ENCODE results near the gene RNF10.
"Not testable (repeated sequence)": the region's sequence is repeated elsewhere in the genome, so short reads cannot be mapped to it uniquely, and the experiment has no call there.

Gene RNF10

DNA sequence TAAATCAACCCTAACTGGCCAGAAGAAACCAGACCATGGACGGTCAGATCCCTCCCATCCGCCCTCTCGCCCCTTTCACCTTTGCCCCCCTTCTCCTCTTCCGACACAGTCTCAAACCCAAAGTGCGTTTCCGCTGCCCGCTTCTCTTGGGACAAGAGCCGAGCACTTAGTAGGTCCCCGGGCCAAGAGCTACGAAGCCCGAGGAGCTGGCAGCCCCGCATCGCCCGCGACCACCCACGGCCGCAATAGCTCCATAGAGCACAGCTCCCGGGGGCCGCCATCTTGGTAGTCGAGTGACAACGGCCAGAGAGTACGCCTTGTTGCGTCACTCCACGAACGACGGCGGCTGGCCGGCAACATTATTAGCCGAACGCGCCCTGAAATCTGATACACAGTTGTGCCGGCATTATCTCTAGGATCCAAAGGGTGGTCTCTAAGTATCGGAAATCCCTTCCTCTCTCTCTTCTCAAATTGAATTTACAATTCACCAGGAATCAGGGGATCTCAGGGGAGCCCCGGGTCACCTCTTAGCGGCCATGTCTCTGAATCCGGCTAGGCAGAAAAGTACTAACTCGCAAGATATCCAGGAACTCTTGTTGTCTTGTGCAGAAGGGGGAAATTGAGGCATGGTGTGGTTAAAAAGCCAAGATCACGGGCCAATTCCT, 5.2 kb upstream of the RNF10 start, which contains the start of gene COQ5:
Gene COQ5 (minus strand): TSS at position 298 of the 665 bp plus-strand sequence. CDS start 17 bp downstream, at position 281.
- peak; percentile 96 for DNase-seq

DNA sequence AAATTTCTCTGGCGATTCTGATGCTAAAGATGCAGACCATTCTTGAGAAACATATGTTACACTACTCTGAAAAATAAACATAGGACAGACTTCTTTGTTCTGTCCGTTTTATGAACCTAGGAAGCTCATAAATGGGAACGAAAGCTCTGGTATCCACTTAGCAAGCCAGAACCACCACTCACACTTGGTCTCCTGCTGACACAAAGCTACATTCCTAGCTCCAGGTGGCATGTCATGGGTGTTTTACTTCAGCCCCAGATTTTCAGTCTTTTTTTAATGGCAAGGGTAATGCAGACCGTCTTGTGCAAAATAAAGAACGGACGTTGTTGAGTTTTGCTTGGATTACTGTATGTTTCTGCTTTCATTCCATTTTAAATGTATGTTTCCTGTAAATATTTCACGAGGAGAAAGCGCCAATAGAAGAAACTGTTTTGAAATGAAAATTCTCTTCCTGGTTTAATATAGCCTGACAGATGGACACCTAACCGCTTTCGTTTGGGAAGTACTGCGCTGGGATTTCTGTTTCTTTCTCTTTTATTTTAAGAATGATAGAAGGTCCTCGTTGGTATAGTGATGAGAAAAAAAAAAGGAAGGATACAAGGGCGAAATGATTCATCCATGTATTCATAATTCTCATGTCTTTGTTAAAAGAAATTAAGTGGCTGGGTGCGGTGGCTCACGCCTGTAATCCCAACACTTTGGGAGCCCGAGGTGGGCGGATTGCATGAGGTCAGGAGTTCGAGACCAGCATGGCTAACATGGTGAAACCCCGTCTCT, 4.3 kb upstream of the RNF10 start:
- DNase-seq: peak; percentile 34

GRCh38 chr12:120530418-120530761, 3.8 kb upstream of the RNF10 start:
- DNase-seq: not testable (repeated sequence)

DNA sequence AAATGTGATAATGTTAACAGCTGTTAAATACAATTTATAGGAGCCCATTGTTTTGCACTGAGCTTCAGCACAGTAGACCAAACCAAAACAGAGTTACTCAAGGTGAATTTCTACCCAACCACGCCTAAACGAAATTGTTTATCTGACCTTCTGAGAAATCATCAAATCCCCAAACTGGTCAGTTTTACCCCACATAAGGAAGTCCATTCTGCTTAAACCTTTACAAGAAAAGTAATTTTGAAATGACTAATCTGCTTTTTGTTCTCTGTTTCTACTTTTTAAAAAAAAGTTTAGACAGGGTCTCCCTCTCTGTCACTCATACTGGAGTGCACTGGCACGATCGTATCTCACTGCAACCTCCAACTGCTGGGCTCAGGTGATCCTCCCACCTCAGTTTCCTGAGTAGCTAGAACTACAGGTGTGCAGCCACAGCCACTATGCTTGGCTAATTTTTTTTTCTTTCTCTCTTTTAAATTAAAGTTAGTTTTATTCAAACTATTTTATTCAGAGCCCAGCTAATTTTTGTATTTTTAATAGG, 1.4 kb upstream of the RNF10 start:
- no peak for DNase-seq

GRCh38 chr12:120534703-120535655, 823 bp downstream of the RNF10 start:
- DNase-seq: peak; percentile 67

DNA sequence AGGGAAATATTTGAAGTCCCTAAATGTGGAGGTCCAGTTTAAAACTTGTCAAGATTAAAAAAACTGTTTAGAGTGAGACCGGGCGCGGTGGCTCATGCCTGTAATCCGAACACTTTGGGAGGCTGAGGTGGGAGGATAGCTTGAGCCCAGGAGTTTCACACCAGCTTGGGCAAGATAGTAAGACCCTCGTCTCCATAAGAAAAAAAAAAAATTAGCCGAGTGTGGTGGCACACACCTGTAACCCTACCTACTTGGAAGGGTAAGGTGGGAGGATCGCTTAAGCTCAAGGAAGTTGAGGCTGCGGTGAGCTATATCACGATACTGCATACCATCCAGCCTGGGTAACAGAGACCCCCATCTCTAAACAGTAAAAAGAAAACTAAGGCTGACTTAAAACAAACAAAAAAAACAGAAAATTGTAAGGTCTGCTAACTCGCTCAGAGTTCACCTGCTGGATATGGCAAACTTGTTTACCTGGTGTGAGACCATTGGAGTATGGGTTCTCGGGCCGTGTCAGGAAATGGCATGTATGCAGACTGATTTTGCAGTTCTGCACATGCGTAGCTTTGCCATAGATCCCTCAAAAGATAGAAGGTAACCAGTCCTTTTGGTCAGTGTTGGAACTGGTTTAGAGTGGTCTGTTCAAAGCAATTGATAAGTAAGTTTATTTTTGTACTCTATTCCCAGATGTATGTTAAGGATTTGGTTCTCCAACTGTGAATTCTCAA, 2.1 kb downstream of the RNF10 start:
- no peak for DNase-seq

DNA sequence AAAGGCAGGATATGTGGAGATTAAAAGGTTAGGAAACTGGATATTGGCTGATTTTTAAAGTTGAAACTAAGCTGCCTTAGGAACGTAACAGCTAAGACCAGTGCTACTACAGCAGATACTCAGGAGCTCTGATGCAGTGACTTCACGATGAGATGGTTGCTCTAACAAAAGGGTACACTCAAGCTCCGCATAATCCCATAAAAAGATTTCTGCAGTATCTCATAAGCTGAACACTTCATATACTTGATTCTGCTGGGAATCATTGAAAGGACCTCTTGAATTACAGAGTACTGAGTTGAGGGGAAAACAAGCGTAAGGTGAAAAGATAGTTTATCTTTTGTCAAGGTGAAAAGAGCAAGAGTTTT, 3.7 kb downstream of the RNF10 start:
- DNase-seq: no peak

GRCh38 chr12:120538281-120539156, 4.4 kb downstream of the RNF10 start:
- DNase-seq: no peak

- no peak for DNase-seq
Observed at GRCh38 chr12:120539303-120539702, 5.1 kb downstream of the RNF10 start.

- DNase-seq: no peak
Observed at GRCh38 chr12:120540445-120540844, 6.3 kb downstream of the RNF10 start.

DNA sequence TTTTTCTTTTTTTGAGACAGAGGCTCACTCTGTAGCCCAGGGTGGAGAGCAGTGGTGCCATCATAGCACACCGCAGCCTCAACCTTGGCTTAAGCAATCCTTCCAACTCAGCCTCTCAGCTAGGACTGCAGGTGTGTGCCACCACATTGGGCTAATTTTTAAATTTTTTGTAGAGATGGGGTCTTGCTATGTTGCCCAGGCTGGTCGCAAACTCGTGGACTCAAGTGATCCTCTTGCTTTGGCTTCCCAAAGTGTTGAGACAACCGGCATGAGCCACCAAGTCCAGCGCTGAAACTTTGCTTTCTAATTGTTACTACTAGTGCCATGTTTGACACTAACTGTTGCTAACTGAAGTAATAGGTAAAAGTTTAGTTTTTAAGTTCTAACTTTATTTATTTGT, 8.0 kb downstream of the RNF10 start:
- DNase-seq: no peak

- no peak for DNase-seq
Observed at GRCh38 chr12:120544691-120545090, 10.5 kb downstream of the RNF10 start.

- no peak for DNase-seq
Observed at GRCh38 chr12:120546050-120546386, 11.9 kb downstream of the RNF10 start.

DNA sequence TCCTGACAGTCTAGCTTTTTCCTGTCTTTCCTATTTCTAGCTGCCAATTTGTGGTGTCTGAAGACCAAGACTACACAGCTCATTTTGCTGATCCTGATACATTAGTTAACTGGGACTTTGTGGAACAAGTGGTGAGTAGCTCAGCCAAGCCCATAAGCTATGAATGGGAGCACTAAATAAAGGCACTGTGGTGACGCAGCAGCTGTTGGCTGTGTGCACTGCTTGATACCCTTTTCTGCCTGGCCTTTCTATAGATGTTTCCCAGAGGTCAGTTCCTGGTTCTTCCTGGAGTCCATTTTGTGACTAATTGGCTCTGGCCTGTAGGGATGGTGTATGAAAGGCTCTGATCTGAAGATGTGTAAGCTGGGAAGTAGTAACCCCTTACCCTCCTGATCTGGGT, 20.5 kb downstream of the RNF10 start:
- DNase-seq: no peak

DNA sequence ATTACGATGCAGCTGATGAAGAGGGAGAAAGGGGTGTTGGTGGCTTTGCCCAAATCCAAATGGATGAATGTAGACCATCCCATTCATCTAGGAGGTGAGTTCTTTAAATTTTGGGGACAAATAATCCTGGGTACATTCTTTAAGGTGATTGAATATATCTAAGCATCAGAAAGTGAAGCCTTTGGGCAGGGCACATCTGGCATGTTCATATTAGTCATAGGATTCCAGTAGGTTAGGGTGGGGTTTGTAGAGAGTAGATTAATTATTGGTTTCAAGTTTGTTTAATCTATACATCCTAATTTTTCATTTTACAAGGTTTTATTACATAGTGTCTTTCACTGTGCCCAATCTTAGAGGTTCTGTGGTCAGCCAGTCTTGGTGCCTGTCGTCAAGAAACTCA, 23.4 kb downstream of the RNF10 start:
- no peak for DNase-seq

DNA sequence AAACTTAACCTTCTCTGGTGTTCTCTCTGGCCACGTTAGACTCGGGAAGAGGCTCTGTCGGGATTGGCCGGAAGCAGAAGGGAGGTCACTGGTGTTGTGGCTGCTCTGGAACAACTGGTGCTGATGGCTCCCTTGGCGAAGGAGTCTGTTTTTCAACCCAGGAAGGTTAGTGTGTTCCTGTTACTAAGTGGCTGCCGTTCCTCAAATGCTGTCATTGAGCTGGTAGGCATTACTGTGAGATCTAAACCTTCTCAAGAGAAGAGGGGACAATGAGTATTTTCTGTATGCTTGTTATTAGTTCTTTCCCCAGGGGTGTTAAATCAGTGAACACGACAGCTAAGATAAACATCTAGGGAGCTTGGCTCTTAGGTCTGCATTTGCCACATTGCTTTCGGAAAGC, 28.8 kb downstream of the RNF10 start:
- DNase-seq: no peak

- DNase-seq: no peak
Observed at GRCh38 chr12:120563495-120563894, 29.3 kb downstream of the RNF10 start.

GRCh38 chr12:120571299-120571698, 37.1 kb downstream of the RNF10 start:
- DNase-seq: no peak

DNA sequence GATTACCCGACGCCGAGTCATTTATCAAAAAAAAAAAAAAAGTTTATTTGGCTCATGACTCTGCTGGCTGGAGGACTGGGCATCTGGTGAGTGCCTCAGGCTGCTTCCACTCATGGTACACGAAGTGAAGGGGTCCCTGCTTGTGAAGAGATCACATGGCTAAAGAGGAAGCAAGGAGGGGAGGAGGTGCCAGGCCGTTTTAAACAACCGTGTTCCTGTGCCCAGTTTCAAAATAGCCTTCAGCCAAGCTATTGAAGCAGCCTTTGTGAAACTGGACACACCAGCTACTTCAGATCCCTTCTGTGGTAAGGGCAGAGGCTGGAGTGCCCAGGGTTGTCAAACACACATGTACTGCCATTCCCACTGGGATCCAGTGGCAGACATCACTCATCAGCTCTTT, 39.4 kb downstream of the RNF10 start:
- no peak for DNase-seq

DNA sequence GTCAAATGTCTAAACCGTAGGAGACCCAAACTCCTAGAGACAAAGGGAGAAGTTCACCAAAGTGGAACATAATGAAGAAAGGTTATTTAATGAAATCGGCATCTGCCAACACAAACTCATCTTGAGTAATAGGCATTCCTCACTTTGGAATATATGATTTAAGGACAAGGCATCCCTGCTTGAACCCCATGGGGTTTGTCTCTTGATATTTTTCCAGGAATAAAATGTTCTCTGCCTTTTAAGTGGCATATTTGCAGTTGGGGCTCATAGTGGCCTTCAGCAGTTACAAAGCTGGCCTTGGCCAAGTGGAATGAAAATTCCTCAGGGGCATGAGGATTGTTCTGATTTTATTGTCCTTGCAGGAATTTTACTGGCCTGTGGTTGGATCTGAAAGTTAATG, 40.0 kb downstream of the RNF10 start:
- DNase-seq: no peak

DNA sequence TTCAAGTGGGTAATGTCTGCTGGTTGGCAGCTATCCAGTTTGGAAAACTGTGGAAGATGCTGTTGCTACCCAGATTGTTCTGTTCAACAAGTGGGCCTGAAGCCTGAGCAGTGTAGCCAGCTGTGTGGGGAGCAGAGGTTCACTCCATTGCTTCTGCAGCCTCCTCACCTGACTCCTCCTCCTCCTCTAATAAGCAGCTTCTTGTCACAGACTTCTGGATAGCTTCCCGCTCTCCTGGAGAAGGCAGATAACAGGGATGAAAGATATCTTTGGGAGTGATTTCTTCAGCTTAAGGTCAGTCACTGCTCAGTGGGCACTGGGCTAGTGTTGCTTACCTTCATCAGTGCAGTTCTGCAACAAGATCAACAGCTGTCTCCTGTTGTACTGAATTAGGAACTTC, 45.0 kb downstream of the RNF10 start:
- no peak for DNase-seq

Measured in right hindlimb (tissue), 1 donor.